Left lobe of liver (tissue), 2 donors: ENCODE results near the gene SETDB1. TPM values are rescaled to one million over a fixed set of nuclear protein-coding genes. Genes with fewer than 3 reads are reported as not detected.
A peak's percentile ranks its signal among the peaks of the same experiment; 100 is the strongest.

ENCODE experiments used
- ATAC-seq: fragments of 200-7000 bp; cut with Tn5 transposase; one replicate; pipeline ENCODE4 v1.9.1; 2020; ENCODE audit warnings: mild to moderate bottlenecking, moderate library complexity
- DNase-seq: peaks from one replicate; pipeline ENCODE4 v3.0.0-alpha.2; 2020; ENCODE audit warnings: low spot score
- total RNA-seq: library from RNA; stranded (reverse); gene quantifications from one replicate; pipeline ENCODE4 v1.2.1, GENCODE V29; 2021
- donor health status: DM: no; HTN: no; CAD: no; lungs with moderate emphysema.
- donor health status: DM: no; HTN: yes; CAD: no.

Gene SETDB1
- total RNA-seq, 1 donor from 2014 or later = 14.0 TPM

DNA sequence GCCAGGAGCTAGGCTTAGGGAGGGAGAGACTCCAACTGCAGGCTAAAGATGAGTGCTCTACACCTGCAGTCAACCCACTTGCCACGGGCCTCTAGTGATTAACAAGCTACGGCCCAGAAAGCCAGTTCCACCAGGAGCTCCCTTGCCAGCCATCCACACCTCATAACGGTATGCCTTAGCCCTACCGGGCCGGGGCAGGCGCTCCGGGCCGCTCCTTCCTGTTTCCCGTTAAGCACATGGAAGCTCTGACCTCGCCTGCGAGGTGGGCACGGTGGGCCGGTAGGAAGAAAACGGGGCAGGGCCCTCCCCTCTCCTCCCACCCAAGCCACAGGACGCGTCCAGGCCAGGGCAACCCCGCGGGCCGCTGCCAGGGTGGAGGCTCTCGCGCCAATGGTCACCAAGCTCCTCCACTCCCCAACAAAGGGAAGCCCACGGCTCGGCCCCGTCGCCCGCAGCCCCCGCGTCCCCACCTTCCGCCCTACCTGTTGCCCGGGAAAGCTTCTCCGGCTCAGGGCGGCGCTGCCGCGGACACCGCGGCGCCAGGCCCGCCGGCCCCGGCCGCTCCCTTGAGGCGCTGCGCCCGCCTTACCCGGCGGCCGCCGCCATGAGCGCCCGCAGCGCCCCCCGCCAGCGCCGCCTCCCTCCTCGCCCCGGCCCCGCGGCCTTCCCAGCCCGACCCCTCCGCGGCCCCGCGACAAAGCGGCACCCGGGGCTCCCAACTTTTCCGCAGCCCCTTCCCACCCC is 47.8 kb downstream of the SETDB1 start:
- DNase-seq (peak; percentile 62), ATAC-seq (no peak)

DNA sequence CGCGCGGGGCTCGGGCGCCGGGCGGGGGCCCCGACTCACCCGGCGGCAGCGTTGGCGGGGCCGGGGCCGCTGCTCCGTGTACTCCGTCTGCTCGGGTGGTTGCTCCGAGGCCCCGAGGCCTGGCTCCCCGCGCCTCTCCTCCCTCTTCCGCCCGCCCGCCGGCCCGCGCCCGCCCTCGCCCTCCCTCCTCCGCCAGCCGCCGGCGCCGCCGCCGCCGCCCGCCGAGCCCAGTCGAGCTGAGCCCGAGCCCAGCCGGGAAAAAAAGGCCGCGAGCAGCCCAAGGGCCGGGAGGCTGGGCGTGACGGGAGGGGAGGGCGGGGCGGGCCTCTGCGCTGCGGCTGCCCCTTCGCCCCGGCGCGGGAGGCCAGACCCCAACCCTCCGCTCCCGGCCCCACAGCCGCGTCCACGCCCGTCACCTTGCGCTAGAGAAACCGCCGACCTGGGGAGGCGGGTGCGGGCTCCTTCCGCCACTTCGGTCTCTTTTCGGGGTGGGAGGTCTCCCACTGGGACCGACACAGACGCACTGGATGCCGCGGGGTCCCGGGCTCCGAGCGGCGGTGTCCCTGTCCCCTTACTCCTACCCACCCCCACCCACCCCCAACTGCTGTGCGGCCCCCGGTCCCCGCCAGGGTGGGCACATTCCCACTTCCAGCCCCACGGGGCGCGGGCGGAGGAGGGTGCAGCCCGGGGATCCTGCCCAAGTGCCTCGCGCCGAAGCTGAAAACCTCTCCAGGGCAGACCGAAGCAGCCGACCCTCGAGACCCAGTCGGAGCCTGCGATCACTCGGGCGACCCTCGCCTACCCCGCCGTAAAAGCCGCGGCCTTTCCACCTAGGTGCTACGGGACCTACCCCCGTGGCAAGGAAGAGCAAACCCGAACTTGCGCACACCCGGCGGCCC is 48.7 kb downstream of the SETDB1 start, which contains the start of gene CERS2:
Gene CERS2 (minus strand): TSS at position 256 of the 899 bp plus-strand sequence. CDS start 5,745 bp downstream, outside the sequence.
- ATAC-seq (peak; percentile 49), DNase-seq (peak; percentile 82)

GRCh38 chr1:150976401-150976821 is 50.2 kb downstream of the SETDB1 start:
- DNase-seq (no peak), ATAC-seq (no peak)

DNA sequence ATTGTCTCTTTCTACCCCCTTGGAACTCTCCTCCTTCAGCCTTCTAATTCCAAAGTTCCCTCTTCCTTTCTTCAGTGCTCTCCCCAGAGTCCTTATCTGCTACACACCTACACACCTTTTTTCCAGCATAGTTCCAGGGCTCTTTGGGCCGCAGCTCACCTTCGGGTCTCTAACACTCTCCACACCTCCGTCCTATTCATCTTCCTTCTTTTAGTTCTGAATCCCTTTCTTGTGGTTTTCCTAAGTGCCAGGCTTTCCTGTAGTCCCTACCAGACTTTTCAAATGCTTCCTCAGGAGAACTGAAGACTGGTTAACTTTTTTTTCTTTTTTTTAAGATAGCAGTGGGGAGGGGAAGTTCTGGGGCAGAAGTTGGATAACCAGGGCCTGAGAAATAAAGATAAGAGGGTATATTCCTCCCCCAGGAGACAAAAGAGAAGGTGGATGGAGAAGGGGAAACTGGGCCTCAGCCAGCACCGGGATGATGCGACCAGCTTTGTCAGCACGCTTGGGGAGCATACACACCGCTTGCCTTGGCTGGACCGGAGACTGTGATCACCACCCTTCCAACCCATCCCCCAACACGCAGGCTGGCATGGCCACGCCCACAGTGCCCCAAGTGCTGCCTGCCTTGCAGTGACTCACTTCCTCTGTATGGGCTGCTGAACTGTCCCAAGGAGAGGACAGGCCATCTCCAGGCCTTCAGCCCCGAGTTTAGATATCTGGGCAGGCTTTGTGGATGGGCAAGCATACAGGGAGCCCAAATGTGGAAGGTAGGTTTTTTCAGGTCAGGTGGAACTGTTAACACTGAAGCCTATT is 50.9 kb downstream of the SETDB1 start:
- ATAC-seq = peak; percentile 49
- DNase-seq = peak; percentile 89

GRCh38 chr1:150979092-150980056 is 53.2 kb downstream of the SETDB1 start:
- ATAC-seq (peak; percentile 54), DNase-seq (peak; percentile 84)

DNA sequence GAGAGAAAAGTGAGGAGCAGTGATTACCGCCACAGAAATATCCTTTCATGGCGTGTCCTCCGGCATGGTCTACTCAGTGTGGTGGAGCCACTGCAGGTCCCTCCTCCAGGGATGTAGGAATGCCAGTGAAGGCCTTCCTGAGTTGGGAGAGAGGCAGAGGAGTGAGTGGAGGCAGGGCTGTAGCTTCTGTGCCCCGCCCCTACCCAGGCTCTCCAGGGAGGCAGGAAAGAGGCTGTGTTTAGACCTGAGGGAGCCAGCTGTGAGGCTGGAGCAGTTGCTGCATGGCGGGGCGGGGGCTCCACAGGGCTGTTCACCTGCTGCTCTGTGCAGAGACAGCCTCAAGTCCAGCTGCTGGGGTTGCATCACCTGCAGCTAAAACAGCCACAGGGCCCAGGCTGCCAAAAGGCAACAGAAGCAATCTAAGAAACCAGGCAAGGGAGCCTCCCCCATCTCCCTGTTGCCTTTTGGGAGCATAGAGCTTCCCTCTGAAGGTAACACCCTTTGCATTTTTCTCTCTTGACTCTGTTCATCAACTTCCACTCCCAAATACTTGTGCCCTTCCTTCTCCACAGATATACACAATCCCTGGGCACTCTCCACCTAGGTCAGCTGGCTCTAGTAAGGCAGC is 55.1 kb downstream of the SETDB1 start:
- DNase-seq = peak; percentile 65
- ATAC-seq = peak; percentile 36

DNA sequence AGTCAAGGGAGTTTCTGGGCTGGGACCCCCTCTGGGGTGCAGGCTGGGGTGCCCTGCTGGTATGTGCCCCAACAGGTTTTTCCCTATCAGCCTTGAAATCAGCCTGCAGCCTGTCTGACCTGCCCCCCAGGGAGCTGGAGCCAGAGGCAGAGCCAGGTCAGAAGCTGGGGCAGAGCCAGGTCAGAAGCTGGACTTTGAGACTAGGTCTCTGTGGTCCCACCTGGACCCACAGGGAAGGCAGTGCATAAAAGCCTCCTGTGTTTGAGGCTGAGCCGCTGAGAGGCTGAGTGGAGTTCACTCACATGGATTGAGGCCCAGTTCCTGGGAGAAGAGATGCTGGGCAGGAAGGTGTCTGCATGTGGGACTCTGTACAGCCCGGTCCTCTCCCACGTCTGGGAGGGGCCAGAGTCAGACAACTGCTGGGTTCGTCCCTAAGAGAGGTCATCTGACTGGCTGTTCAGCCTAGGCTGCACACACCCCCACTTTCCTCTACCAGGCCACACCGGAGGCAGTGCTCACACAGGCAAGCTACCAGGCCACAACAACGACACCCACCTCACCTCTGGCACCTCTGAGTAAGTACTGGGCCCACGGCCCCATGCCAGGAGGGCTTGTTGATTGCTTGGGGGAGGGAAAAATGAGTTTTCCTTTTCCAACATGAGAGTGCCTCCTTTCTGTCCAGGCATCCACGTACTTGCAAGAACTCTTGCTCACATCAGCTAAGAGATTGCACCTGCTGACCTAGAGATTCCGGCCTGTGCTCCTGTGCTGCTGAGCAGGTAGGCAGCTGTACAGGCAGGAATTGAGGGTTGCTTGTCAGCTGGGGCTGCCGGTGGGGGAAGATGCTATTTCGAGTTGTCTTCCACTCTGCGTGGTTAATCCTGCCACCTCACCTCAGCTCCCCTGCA is 55.9 kb downstream of the SETDB1 start, which contains the start of gene ANXA9:
Gene ANXA9 (plus strand): TSS at position 488 of the 908 bp plus-strand sequence. CDS start 814 bp downstream, outside the sequence.
- DNase-seq = peak; percentile 83
- peak; percentile 77 for ATAC-seq

DNA sequence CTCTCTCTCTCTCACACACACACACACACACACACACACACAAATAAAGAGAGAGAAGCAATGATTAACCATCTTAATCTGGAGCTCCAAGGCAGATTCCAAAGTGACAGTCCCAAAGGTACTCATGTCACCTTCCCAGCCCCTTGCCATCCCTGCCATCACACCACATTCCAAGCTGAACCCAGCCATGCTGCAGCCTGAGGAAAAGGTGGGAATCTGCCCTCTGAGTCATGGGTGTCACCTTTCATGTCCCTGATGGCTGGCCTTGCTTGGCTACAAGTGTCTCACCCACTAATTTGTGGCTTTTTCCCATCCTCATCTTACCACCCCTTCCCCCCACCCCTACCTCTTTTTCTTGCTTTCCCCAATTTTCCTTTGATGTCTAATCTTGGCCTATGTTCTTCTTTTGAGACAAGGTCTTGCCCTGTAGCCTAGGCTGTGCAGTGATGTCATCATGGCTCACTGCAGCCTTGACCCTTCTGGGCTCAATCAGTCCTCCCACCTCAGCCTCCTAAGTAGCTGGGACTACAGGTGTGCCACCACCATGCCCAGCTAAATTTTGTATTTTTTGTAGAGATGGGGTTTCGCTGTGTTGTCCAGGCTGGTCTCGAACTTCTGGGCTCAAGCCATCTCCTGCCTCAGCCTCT is 59.1 kb downstream of the SETDB1 start:
- no peak for DNase-seq
- ATAC-seq = no peak

GRCh38 chr1:150987924-150988323 is 61.8 kb downstream of the SETDB1 start:
- ATAC-seq (peak; percentile 21), DNase-seq (no peak)

DNA sequence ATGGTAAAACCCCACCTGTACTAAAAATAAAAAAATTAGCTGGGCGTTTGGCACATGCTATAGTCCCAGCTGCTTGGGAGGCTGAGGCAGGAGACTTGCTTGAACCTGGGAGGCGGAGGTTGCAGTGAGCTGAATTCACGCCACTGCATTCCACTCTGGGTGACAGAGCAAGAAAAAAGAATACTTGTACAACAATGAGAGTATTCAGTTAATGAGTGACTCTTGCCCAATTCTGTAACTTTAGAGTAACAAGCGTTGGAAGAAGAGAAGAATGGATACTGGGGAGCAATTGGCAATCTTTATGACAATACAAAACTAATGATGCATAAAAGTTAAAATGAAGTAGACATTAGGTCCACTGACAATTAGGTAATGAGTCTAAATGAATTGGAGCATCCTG is 66.5 kb downstream of the SETDB1 start:
- DNase-seq (no peak), ATAC-seq (no peak)

DNA sequence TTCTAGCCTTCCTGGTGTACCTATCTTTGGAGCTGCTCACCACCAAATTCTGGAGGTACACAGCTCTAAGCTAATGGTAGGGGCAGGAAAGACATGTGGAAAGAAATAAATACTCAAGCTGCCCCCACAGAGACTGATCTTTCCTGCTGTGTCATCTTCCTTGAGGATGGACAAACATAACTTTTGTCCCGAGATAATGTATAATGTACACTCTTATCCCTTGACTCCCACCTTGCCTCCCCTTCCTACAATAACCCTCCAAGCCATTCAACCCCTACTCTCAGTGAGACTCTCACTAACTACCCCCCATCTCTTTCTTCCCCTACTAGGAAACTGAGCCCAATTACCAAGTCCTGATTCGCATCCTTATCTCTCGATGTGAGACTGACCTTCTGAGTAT is 68.1 kb downstream of the SETDB1 start:
- no peak for DNase-seq
- no peak for ATAC-seq

DNA sequence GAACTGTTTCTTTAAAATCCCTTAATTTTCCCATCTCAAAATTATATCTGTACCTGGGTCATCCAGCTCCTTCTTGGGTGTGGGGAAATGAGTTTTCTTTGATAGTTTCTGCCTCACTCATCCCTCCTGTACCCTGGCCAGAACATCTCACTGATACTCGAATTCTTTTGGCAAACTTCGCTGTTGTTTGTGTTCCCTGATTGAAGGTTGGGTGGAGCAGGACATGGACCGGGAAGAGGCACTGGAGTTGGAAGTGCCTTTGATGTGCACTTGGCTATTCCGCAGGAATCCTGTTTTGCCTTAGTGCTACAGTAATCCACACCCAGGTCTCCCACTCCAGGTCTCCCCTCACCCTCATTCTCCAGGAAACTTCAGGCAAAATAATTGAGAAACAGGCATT is 69.3 kb downstream of the SETDB1 start:
- no peak for DNase-seq

GRCh38 chr1:150995896-150996295 is 69.7 kb downstream of the SETDB1 start:
- ATAC-seq (peak; percentile 81), DNase-seq (no peak)

More for the DNA sequence above, 69.3 kb downstream of the SETDB1 start:
- no peak for ATAC-seq

DNA sequence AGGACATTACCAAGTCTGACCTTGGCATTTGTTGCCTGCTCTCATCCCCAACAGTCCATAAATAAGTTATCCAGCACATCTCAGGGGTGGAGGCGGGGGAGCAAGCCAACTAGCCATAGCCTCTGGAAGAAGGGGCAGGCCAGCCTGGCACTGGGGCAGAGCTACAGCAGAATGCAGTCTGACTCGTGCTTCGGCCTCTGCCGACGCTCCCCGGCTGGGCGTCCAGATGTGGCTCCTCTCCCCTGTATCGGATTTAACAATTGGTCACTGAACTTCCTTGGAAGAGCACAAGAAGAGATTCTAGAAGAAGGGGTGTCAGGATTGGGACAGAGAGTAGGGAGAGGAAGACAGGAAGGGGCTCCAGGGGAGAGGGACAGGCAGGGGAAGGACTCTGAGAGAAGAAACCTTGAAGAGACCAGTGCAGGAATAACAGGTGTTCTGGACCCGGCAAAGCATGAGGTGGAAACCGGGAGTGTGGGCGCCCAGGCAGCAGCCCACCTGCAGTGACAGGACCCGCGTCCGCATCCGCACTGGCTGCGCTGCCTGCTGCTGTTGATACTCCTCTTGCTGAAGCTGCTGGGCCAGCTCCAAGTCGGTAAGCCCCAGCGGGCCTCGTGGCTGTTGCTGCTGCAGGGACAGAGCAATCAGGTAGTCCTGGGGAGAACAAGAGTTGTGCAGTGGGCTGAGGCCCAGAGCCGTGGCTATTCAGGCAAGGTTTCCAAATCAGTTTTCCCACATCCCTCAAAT is 71.1 kb downstream of the SETDB1 start:
- DNase-seq (no peak), ATAC-seq (no peak)

GRCh38 chr1:150997949-150998348 is 71.8 kb downstream of the SETDB1 start:
- DNase-seq (no peak), ATAC-seq (no peak)

DNA sequence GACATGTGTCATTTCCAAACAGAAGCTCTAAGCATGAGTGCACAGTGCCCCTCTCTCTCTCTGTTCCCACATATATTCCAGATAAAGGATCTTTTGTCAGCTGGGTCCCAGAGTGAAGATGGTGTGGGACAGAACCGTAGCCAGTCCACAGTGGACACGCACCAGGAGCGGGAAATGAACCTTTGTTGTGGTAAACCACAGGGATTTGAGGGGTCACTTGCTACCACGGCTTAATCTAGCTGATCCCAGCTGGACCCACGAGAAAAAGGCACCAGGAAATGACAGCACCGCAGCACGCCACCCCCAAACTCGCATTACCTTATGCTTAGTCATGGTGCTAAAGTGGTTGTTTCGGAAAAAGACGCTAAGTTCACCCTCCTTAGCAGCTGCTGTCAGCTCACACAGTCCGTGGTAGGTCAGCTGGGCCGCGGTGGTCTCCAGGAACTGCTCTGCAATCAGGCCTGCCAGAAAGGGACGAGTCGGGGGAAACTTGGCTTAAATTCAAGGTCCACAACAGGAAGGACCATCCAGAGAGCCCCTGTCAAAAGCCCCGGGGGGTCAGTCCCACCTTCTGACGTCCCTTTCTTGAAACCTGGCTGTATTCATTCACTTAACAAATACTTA is 73.0 kb downstream of the SETDB1 start:
- no peak for ATAC-seq
- no peak for DNase-seq
